Spleen (tissue), 7 donors: ENCODE results near the gene TJP3.

Source experiments
- POLR2A ChIP-seq, 3 donors: fragments of 450-650 bp; IDR thresholded peaks; one replicate each; pipeline ENCODE4 v1.5.1; 2017; ENCODE audit warnings: antibody characterized with exemption in 3 of 3, mild to moderate bottlenecking in 1 of 3
- POLR2AphosphoS5 ChIP-seq, 3 donors: sonication (generic); formaldehyde crosslinking; IDR thresholded peaks; one replicate each; pipeline ENCODE4 v1.5.1; 2017; ENCODE audit warnings: antibody characterized with exemption in 3 of 3
- TF ChIP-seq, protein P1 (sequence below), 11 experiments: fragments of 200-600 bp in 7 of 11; fragments of 450-650 bp in 4 of 11; sonication (generic) in 4 of 11; IDR thresholded peaks in 8 of 11; conservative IDR thresholded peaks in 3 of 11; 1 replicate in 7 of 11; 2 replicates in 4 of 11; pipeline versions ENCODE4 v1.4.0 to v1.8.0; 2016 to 2021; ENCODE audit warnings: antibody characterized with exemption in 11 of 11, inconsistent platforms in 4 of 11, mild to moderate bottlenecking in 1 of 11
- donor health status: DM: no; HTN: no; CAD: no; lungs with moderate emphysema.
- donor health status: DM: no; HTN: no; CAD: no.
- donor health status: DM: no; HTN: no; CAD: no.

DNA sequence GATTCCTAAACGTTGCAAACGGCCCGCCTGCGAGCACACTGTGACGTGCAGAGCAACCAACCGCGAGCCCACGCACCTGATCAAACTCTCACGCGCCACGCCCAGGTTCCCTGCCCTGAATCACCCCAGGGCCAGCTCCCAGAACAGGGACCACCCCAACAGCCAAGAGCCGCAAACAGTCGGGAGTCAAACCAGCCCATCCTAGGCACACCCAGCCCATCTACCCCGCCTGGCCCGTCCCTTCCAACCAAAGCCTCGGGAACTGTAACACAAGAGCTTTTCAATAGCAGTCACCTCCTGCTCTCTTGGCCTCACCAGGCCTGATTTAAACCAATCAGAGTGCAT lies 16.8 kb upstream of the TJP3 start:
- TF ChIP-seq, protein P1, sequence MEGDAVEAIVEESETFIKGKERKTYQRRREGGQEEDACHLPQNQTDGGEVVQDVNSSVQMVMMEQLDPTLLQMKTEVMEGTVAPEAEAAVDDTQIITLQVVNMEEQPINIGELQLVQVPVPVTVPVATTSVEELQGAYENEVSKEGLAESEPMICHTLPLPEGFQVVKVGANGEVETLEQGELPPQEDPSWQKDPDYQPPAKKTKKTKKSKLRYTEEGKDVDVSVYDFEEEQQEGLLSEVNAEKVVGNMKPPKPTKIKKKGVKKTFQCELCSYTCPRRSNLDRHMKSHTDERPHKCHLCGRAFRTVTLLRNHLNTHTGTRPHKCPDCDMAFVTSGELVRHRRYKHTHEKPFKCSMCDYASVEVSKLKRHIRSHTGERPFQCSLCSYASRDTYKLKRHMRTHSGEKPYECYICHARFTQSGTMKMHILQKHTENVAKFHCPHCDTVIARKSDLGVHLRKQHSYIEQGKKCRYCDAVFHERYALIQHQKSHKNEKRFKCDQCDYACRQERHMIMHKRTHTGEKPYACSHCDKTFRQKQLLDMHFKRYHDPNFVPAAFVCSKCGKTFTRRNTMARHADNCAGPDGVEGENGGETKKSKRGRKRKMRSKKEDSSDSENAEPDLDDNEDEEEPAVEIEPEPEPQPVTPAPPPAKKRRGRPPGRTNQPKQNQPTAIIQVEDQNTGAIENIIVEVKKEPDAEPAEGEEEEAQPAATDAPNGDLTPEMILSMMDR (IDR thresholded peaks at IDR 0.05 in 8 of 11, conservative IDR thresholded peaks at IDR 0.05 in 3 of 11) = no peak
- TF ChIP-seq POLR2AphosphoS5 (IDR thresholded peaks at IDR 0.05) (no peak), POLR2A (IDR thresholded peaks at IDR 0.05) (no peak)
